GM12892 (cell line): ENCODE results near the gene KRTAP10-7.

Source experiments
- POLR2A ChIP-seq: IDR thresholded peaks from 2 replicates; pipeline ENCODE4 v1.6.1; 2011; ENCODE audit warnings: low read depth, low read length, control low read depth
- POLR2AphosphoS5 ChIP-seq: IDR thresholded peaks from 2 replicates; pipeline ENCODE4 v1.6.1; 2011; ENCODE audit warnings: low read depth, low read length, control low read depth
- TAF1 ChIP-seq: IDR thresholded peaks from 2 replicates; pipeline ENCODE4 v1.6.1; 2011; ENCODE audit warnings: low read depth, mild to moderate bottlenecking, control low read depth, low read length, borderline replicate concordance

GRCh38 chr21:44611551-44611950, 11.2 kb downstream of the KRTAP10-7 start:
- TF ChIP-seq TAF1 (no peak), POLR2A (no peak), POLR2AphosphoS5 (no peak)
